HG03060 (cell line): Measurements from ENCODE around the gene RASSF8.

Source experiments
- ATAC-seq: cut with Tn5 transposase; IDR thresholded peaks from one replicate; pipeline ENCODE4 v1.9.1; 2021; ENCODE audit warnings: low read depth, moderate number of reproducible peaks; ENCODE audit not compliant: unreplicated experiment

The RASSF8 gene

DNA sequence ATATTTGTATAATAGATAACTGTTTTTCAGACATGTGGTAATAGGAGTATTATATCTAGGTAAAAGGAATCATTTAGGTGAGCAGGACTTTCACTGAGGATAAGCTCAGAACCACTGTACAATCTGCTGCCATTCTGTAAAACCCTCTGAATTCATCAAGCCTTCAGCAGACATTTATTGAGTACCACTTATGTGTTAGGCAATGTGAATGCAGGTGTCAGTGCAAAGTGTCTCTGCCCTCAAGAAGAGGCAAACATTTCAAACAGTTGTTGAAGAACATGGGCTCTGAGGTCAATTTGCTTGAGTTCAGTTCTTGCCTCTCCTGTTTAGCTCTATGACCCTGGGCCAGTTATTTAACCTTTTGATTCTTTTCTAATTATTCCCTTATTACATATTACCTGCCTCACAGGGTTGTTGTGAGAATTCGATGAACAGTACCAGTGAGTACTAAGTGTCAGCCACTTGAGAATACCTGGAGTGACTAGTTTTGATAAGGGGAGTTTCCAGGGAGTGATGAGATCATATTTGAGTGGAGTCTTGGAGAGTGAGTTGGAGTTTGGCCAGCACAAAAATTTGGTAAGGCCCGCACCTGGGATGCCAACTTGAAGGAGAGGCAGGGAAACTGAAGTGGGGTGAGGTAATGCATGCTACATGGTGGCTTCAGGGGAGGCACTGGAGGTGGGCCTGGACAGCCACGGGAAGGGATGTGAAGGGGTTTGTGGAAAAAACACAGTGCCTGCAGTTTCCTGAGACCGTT lies 33.7 kb downstream of the RASSF8 start:
- ATAC-seq: no peak

DNA sequence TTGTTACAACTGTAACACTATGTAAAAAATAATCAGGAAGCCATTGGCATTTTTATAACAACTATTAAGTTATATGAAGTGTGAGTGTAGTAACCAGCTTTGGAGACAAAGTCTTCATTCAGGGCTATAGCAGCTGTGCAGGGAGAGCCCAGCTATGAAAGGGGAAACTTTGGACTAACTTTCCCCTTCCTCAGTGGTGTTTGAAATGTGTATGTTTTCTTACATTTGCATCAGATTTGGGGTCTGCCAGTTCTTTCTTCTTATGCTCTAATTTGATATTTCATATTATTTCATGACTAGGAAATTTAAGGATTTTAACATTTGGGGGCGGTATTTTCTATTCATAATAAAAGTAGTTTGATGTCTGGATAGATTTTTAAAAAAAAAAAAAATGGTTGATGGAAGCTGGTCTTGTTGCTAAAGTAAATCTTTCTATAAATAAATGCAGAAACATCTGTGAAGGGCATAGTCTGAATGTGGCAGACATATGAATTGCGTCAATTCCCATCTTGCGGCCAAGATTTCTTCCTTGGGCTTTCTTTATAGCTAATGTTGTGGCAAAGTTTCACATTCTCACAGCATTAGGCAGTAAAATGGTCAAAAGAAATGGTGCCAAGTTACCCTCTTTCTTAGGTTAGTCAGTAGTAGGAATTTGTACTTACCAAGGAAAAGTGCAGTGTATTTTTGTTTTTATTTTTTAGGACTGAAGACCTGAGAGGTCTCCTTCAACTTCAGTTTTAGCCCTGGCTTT lies 35.6 kb downstream of the RASSF8 start:
- no peak for ATAC-seq

DNA sequence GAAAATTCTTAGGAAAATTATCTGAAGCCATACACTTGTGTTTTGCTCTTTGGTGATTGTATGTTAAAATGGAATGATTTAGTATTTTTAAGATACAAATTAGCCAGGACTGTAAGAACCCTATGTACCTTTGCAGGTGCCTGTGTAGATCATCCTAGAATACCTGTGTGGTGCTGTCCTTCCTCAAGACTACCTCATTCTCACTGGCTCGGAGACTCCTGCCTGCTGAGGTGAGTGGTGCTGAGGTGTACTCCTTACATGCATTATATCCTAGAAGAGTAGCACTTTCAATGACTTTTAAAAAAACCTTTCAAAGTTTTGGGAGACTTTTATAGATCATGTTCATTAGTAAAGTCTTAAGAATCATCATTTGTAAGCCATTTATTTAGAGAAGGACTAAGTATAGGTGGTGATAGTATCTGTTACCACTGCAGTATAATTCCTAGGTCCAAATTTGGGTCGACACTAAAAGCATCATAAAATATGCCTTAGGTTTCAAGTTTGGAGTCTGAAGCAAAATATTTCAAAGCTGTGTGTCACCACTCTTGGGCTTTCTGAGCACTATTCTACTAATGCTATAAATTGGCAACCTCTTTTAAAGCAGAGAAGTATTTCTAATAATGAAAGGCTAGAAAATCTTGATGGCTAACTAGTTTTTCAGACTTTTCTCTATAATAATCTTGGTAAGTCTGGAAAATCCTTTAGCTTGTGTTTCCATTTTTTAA lies 36.6 kb downstream of the RASSF8 start:
- no peak for ATAC-seq

DNA sequence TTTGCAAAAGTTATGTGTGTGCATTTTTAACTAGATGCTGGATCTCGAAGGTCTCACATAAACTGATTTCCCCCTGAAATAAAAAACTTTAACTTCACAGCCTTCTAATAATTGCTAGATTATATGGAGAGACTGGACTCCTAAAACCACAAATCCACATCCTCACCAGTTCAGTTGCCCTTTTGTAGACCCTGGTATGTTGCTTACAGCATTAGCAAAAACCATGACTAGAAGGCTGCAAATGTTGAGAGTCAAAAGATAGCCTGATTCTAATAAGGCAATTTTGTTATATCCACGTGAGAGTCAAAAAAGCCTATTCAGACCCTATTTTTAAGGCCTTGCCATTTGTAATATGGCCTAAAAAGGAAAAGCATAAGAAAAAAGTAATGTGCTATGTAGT lies 37.4 kb downstream of the RASSF8 start:
- no peak for ATAC-seq

DNA sequence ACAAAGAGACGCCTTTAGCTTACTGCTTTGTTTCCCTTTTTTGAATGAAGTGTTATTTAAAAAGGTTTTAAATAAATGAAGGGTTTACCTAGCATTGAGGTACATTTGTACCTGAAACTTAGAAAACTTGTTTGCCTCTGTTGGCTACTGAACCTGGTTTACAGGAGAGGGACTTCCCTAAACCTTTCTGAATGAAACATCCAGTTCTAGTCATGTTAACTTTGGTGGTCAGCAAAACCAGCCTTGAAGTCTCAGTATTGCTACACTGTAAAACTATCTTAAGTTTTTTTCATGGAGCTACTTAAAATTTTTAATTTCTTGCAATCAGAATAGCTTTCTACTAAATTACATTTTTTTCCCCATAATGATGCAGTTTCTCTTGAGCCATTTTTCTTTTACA lies 38.2 kb downstream of the RASSF8 start:
- ATAC-seq: no peak

DNA sequence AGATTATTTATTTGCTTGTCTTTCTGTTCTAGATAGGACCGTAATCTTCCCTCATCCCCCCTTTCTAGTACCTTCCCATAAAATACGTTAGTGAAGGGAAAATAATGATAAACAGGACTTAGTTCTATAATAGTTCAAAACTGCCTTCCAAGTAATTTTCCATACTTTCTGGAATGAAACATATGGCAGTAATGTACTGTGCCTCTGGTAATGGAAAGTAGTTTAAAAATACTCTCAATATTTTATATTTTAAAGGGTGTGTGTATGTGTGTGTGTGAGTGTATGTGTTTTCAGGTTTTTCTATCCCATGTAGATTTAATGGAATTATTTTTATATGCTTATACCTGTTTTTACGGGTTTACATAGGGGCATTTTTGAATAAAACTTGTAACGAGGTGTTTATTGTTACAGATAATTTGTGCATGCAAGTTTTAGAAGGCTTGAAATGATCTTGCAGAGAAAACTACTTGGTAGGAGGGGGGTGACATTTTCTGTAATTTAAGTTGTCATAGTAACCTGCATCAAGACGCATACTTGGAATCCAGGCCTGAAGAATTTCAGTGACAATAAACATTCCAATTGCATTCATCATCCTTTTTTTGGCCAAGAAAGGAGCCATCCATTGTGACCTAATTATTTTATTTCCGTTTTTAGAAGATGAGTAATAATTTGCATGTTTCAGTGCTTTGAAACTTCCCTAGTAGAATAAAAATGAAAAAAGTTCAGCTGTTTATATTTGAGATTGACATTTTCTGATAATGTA lies 38.9 kb downstream of the RASSF8 start:
- no peak for ATAC-seq

DNA sequence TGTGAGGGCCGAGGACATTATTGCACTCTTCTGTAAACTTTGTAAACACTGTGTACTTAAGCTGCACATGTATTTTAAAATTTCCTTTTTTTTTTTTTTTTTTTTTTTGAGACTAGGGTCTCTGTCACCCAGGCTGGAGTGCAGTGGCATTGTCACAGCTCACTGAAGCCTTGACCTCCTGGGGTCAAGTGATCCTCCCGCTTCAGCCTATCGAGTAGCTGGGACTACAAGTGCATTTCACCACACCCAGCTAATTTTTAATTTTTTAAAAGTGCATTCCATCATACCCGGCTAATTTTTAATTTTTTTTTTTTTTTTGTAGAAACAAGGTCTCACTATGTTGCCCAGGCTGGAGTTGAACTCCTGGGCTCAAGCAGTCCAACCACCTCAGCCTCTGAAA lies 42.4 kb downstream of the RASSF8 start:
- ATAC-seq: no peak

DNA sequence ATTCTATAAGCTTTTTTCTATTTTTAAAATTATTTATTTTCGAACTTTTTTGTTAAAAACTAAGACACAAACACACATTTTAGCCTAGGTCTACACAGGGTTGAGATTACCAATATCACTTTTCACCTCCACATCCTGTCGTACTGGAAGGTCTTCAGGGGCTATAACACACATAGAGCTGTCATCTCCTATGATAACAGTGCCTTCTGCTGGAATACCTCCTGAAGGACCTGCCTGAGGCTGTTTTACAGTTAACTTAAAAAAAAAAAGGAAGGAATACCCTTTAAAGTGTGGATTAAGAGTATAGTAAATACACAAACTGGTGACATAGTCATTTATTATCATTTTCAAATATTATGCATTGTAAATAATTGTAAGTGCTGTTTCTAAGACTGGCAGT lies 43.0 kb downstream of the RASSF8 start:
- no peak for ATAC-seq

DNA sequence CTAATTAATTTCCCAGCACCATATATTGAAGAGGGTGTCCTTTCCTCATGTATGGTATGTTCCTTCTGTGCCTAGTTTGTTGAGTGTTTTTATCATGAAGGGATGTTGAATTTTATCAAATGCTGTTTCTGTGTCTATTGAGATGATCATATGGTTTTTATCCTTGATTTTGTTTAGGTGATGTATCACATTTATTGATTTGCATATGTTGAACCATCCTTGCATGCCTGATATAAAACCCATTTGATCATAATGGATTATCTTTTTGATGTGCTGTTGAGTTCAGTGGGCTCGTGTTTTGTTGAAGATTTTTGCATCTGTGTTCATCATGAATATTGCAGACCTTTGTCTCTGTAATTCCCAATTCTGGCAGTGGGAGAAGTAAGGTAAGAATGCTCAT lies 44.6 kb downstream of the RASSF8 start:
- no peak for ATAC-seq

DNA sequence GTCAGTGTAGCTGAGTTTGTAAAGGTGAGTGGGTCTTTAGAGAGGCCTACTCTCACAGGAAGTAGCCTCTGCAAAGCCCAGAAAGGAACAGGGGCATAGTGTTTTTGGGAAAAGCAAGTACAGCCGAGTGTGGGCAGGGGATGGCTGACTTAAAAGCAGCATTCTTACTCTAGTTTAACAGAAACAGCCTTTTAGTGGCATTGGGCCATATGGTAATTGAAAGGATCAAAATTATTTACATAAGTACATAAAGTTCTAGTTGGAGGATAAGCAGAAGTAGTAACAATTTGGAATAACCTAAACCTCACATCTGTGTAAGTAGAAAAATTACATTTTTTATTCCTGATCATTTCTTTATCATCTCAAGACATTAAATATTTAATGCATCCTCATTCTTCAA lies 49.1 kb downstream of the RASSF8 start:
- ATAC-seq: no peak

DNA sequence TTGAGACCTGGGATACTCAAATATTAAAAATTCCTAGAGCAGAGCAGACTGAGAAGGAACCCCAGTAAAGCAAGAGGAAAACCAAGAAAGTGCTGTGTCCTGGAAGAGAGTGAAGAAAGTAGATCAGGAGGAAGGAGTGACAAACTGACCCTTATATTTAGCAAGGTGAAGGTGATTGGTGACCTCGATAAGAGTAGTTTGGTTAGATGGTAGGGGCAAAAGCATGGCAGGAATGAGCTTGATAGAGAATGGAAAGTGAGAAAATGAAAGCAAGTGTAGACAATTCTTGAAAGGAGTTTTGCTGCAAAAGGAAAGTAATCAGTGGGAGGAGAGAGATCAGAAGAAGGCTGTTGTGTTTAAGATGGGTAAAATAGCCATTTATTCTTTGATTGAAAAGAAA lies 51.1 kb downstream of the RASSF8 start:
- ATAC-seq: no peak

DNA sequence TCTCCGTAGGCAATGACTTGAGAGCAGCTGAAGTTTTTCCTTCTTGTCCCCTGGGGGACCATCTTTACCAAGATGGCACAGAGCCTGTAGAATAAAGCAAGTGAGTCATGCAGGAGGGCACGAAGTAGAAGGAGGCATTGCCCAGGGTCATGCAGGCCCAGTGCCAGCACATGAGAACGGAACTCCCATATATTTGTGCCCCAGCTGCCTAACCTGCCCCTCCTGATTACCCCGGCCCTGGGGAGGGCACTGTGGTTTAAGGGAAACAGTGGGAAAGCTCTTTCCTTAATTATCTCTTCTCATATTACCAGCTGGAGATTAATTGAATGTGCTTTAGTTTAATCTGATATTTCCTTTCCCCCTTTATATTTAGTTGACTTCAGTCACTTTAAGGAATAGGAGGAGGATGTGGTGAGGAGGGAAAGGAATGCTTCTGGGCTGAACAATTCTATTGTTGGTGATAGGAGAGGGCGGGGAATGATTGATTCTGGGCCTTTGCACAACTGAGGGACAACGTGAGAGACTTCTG lies 51.9 kb downstream of the RASSF8 start:
- no peak for ATAC-seq

DNA sequence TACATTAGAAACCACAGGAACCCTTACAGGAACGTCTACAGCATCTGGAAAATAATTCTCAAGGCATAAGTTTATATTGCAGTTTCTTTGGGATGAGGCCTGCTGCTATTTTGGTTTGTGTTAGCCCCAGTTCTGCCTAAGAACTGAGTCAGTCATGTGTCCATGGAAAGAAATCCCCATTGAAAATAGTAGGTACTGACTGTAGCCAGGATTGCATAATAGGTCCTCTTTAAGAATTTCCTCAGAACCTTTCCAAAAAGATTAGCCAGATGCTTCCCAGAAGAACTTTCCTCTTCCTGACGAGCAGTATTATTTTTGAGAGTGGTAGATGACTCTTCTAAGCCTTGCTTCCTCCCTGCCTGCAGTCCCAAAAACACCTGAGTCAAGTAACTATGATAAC lies 52.6 kb downstream of the RASSF8 start:
- no peak for ATAC-seq

DNA sequence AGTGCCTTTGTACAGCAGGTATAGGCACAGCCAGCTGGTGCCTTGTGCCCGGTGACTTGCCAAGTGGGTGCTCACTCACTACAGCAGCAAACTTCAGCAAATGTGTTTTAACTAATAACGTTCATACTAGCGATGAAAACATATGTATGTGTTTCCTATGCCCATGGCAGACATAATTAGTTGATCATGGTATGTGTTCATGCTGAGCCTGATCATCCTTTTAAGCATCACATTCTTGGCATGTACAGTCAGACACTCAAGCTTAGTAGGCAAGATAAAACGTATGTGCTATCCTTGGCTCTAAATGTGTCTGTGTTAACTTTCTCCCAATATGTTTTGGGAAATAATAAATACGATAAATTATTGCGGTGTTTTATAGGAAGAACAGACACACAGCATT lies 55.6 kb downstream of the RASSF8 start:
- no peak for ATAC-seq

DNA sequence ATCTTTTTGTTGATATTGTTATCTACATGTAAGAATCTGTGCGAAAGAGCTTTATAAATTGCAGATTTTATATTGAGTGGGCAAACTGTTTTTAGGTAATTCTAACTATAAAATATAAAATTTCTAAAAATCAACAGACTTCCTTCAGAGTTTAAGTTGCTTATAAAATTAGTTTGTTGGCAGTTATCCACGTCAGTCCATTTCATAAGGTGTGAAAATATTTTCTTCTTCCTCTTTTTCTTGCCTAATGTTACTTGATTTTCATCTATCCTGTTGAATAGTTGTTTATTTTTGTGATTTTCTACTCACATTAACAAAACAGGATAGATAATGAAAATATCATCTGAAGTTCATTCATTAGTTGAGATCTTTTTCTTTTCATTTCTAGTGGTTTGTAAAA lies 58.0 kb downstream of the RASSF8 start:
- ATAC-seq: no peak

DNA sequence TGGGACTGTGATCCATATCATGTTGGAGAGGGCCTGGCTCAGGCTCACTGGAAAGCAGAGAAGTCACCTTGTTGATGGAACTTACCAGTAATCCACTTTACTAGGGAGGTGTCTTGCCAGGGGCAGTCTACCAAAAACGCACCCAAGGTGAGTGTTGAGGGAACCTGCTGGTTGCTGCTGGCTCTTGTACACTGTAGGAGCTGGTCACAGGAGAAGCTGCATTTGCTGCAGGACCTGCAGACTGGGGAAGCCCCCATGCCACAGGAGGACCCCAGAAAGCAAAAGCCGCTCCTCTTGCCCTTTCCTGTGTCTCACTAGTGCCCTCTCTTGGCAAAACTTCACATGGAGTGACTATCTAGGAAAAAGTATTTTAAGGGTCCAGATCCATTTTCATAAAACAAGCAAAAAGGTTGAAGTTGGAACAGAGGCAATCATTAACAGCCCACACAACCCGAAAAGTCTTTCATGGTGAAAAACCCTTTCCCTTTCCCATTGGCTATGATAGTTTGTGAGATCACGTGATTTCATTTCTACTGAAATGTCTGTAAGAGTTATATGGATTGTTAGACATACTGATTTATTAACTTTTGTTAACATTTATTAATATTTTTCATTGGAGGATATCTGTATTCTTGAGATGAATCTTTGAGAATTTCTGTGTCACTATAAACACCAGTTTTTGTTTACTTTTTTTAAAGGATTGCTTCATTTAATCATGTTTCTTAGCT lies 59.2 kb downstream of the RASSF8 start:
- no peak for ATAC-seq

DNA sequence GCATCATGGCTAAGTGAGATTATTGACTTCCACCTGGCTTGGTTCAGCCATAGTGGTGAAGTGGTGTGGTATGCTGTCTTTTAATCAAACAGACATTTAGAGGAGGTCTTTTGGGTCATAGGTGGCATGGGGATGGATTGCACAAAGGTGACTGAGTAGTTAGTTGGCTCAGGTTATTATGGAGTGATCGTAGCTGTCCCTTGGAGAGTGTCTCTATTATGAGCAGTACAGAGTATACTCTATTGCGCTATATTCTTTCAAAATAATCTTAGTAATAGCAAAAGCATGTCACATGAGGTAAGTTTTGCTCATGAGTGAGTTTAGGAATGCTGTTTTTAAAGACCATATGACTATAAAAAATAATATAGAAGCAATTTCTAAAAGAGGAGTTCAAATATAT lies 60.4 kb downstream of the RASSF8 start:
- ATAC-seq: no peak

DNA sequence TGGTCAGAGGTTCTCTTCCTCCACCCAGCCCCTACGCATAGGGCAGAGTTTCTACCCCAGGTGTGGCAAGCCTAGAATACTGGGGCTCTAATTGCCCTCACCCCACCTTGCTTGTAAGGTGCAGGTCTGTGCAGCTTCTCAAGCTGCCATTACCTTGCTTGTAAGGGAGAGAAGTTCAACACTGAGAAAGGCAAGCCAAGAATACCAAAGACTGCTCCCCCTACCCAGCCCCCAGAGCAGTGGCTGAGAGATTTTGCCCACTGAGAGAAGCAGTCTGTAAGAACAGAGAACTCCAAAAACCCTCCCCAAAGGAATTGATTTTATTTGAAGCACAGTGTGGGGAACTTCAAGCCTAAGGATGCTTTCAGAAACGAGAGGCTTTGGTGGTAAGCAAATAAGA lies 63.1 kb downstream of the RASSF8 start:
- no peak for ATAC-seq

DNA sequence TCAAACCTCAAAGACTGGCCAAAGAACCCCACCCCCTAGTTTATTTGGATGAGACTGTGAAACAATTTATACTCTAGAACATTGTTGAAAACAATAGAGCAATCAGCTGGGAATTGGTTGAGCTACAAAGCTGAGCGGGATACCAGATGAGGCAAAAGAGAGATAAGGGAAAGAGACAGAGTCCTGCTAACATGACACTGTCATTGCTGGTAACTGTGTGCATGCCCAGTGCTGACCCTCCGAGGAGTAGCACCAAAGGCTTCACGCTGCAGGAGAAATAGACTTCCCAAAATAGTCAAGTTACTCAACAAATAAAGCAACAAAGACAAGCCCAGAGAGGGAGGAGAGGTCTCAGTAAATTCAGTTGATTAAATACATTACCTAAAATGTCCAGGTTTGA lies 63.6 kb downstream of the RASSF8 start:
- no peak for ATAC-seq

DNA sequence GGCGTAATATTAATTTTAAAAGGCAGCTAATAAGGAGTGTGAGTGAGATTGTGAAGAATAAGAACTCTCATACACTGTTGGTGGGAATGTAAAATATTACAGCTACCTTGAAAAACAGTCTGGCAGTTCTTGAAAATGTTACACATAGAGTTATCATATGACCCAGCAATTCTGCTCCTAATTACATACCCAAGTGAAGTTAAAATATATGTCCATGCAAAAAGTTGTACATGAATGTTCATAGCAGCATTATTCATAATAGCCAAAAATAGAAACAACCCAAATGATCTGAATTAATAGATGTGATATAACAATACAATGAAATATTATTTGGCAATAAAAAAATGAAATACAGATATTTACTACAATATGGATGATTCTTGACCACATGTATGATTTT lies 68.2 kb downstream of the RASSF8 start:
- ATAC-seq: no peak
